ENCODE data around the gene TMEM150B.

Gene TMEM150B

DNA sequence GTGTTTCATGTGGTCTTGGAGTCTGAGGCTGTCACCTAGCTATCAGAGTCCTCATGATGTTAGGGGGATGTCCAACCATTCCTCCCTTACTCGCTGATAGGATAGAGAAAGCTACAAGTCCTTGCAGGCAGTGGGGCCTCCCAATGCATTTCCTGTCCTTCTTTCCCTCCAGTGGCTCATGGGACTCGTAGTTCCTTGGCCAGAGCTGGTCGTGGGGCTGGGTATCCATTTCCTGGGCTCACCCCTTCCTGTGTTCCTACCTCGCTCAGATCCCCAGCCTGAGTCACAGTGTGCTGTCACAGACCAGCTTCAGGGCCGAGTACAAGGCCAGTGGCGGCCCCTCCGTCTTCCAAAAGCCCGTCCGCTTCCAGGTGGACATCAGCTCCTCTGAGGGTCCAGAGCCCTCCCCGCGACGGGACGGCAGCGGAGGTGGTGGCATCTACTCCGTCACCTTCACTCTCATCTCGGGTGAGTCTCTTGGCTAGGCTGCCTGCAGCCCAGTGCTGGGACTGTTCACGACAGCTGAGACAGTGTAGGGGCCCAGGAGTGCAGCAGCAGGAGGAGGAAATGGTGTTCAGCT is 19.1 kb downstream of the TMEM150B start:
- DNase-seq (ENCODE audit: low read depth): no peak

- no peak for DNase-seq (ENCODE audit: low read depth)
Measured at GRCh38 chr19:55305491-55305890, 19.6 kb downstream of the TMEM150B start.

GRCh38 chr19:55304980-55305379 is 20.2 kb downstream of the TMEM150B start:
- no peak for DNase-seq (ENCODE audit: low read depth)

DNA sequence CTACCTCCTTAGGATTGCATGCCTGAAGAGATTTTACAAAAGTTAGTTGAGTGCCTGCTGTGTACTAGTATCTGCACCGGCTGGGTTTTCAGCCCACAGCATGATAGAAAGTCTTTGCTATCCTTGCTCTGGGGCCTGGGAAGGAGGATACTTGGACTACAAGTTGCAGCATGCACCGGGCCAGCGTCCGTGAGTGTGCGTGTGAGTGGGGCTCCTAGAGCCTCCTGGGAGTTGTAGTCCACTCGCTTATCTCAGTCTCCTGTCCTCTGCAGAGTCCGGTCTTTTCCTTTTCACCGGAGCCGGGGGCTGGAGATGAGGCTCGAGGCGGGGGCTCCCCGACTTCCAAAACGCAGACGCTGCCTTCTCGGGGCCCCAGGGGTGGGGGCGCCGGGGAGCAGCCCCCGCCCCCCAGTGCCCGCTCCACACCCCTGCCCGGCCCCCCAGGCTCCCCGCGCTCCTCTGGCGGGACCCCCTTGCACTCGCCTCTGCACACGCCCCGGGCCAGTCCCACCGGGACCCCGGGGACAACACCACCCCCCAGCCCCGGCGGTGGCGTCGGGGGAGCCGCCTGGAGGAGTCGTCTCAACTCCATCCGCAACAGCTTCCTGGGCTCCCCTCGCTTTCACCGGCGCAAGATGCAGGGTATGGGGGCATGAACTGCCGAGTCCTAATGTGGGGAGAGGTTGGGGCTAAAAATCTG is 20.7 kb downstream of the TMEM150B start:
- DNase-seq (ENCODE audit: low read depth): no peak

DNA sequence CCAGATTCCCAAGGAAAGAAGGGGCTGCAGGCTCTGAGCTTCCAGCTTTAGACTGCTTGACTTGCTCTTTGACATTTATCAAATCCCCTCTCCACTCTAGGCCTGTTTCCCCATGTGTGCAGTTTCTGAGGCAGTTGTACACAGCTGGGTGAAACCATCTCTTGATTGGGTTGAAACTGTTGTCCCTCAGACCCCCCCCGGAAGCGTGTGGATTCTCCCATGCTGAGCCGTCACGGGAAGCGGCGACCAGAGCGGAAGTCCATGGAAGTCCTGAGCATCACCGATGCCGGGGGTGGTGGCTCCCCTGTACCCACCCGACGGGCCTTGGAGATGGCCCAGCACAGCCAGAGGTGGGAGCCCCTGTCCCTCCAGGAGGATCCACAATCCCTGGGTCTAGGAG is 21.7 kb downstream of the TMEM150B start:
- DNase-seq (ENCODE audit: low read depth): no peak

- no peak for DNase-seq (ENCODE audit: low read depth)
Measured at GRCh38 chr19:55302318-55302703, 22.8 kb downstream of the TMEM150B start.

- DNase-seq (ENCODE audit: low read depth): no peak
Measured at GRCh38 chr19:55301459-55302317, 23.5 kb downstream of the TMEM150B start.

DNA sequence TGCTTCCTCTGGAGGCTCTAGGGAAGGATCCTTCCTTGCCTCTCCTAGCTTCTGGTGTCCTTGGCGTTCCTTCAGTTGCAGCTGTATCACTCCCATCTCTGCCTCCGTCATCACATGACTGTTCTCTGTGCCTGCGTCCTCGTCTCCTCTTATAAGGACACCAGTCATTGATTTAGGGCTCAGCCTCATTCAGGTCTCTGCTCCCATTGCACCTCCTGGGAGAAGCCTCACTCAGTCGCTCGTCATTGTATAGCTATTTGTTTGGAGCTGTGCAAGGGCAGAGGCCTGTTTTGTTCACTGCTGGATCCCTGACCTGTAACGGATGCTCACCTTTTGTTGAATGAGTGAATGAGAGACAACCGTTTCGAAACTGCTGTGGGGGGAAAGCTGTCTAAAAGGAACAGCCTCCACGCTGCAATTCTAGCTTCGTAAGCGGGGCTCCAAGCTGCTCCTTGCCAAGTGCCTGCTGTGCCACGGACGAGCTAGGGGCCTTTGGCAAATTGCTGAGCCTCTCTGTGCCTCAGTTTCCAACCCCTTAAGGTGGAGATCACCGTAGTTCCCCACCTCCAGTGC is 24.2 kb downstream of the TMEM150B start:
- no peak for DNase-seq (ENCODE audit: low read depth)

DNA sequence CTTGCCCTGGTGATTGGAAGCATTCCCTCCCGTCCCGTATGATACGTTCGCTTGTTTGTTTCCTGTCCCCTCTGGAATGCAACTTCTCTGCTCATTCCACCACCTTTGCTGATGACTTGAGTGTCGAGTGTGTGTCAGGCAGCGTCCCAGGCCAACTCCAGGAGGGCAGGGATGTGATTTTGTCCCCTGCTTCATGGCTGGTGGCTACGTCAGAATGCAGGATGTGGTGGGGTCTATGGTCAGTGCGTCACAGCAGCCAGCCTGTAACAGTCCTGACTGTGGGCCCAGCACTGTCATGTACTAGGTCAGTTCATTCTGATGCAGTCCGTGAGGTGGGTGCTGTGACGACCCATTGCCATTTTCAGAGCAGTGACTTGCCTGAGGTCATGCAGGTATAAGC is 25.1 kb downstream of the TMEM150B start:
- no peak for DNase-seq (ENCODE audit: low read depth)

- no peak for DNase-seq (ENCODE audit: low read depth)
Measured at GRCh38 chr19:55297267-55297666, 27.9 kb downstream of the TMEM150B start.

GRCh38 chr19:55289117-55289796 is 35.9 kb downstream of the TMEM150B start:
- DNase-seq (ENCODE audit: low read depth): no peak

- no peak for DNase-seq (ENCODE audit: low read depth)
Measured at GRCh38 chr19:55287361-55288079, 37.6 kb downstream of the TMEM150B start.

GRCh38 chr19:55285229-55285890 is 39.8 kb downstream of the TMEM150B start:
- DNase-seq (ENCODE audit: low read depth): no peak

DNA sequence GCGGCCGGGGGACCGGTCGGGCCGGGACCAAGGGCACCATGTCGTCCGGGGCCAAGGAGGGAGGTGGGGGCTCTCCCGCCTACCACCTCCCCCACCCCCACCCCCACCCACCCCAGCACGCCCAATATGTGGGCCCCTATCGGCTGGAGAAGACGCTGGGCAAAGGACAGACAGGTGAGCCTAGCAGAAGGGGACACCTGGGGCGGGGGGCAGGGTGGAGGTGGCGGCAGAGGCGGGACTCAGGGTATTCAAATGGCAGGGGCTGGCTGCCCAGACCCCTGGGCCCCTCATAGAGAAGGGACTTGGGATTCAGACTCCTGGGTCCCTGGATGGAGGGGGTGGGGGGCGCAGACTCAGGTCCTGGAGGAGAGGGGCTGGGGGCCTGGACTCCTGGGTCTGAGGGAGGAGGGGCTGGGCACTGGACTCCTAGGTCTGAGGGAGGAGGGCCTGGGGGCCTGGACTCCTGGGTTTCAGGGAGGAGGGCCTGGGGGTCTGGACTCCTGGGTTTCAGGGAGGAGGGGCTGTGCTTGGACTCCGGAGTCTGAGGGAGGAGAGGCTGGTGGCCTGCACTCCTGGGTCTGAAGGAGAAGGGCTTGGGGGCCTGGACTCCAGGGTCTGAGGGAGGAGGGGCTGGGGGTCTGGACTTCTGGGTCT is 40.6 kb downstream of the TMEM150B start:
- no peak for DNase-seq (ENCODE audit: low read depth)

- no peak for DNase-seq (ENCODE audit: low read depth)
Measured at GRCh38 chr19:55283548-55284377, 41.4 kb downstream of the TMEM150B start, which contains the start of gene BRSK1. Gene BRSK1 (plus strand): TSS chr19:55283997. CDS start chr19:55284443, 446 bp downstream.

- peak; percentile 60 for DNase-seq (ENCODE audit: low read depth)
Measured at GRCh38 chr19:55279770-55280643, 45.1 kb downstream of the TMEM150B start, which contains the start of gene HSPBP1. Gene HSPBP1 (minus strand): TSS chr19:55280110. CDS start chr19:55279608, 502 bp downstream.

DNA sequence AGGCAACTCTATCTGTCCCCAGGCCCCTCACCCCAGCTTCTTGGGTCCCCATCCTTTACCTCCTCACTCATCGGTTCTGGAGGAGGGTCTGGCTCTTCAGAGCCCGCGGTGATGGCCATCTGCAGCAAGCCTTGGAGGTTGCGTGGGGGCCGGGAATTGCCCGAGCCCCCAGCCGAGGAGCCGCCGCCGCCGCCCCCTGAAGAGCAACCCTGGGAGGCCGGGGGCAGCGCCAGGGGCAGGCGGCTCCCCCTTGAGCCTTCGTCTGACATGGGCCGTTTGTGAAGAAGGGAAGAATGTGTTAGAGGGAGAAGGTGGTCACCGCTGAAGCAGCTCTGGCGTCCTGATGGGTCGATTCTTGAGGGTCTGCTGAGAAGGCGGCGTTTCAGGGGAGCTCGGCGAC is 45.8 kb downstream of the TMEM150B start:
- DNase-seq (ENCODE audit: low read depth): no peak

All from non-pigmented ciliary epithelial cell (primary cell).